Measurements from ENCODE around the gene SNX3. TPM values are rescaled to one million over a fixed set of nuclear protein-coding genes. Genes with fewer than 3 reads are reported as not detected.
"Not testable (repeated sequence)": the region's sequence is repeated elsewhere in the genome, so short reads cannot be mapped to it uniquely, and the experiment has no call there.

The SNX3 gene
- total and polyA plus RNA-seq, 2 experiments from 2014 or later = 291 to 359 TPM

DNA sequence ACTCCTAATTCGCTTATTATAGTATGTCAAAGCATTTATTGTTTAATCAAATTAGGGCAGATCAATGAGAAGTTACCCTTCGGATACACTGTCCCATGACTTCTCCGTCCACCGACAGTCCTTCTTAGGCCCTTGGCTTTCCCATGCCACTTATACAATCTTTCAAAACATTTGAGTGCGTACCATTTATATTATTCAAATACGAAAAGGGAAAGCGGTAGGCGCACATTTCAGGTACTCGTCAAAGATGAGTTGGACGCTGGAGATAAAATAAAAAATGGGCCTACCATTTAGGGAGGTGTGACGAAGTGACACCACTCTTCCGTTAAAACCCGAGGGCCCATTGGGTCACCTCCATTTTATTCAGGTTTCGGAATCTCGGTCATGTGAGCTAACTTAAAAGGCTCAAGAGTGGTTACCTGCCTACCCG, 33.5 kb upstream of the SNX3 start:
- peak overlapping the region; percentile 89 for H3K27ac ChIP-seq
- no peak for DNase-seq (ENCODE audit: low spot score)
- H3K4me3 ChIP-seq = peak overlapping the region; percentile 34
- 40% methylated on average over 16 of the region's 16 CpGs for WGBS (ENCODE audit: low lambda C conversion rate, missing lambda C conversion rate)
- peaks cover 21% of the 10 kb centered on the region for H3K79me2 ChIP-seq
- H4K20me1 ChIP-seq (ENCODE audit: insufficient read depth, poor library complexity, severe bottlenecking) = no peaks in the 10 kb centered on the region
- H3K36me3 ChIP-seq (replicated peaks; ENCODE audit: insufficient read depth, low read depth) = no peaks in the 10 kb centered on the region
- peak overlapping the region; percentile 90 for H2AFZ ChIP-seq
- H3K9me2 ChIP-seq (replicated peaks; ENCODE audit: insufficient read depth) = no peaks in the 10 kb centered on the region
- H3K4me2 ChIP-seq = peak overlapping the region; percentile 84
- TF ChIP-seq EZH2 (IDR thresholded peaks at IDR 0.05; ENCODE audit: borderline replicate concordance) (no peak), EZH2phosphoT487 (IDR thresholded peaks at IDR 0.05; ENCODE audit: low read depth, severe bottlenecking, unreplicated experiment) (no peak), CTCF (IDR thresholded peaks at IDR 0.05; ENCODE audit: poor library complexity) (no peak)
- H3K4me1 ChIP-seq (ENCODE audit: insufficient read depth) = peaks cover 5% of the 10 kb centered on the region
- H3K27me3 ChIP-seq = no peaks in the 10 kb centered on the region
- no peaks in the 10 kb centered on the region for H3K9me3 ChIP-seq (ENCODE audit: low read depth)

DNA sequence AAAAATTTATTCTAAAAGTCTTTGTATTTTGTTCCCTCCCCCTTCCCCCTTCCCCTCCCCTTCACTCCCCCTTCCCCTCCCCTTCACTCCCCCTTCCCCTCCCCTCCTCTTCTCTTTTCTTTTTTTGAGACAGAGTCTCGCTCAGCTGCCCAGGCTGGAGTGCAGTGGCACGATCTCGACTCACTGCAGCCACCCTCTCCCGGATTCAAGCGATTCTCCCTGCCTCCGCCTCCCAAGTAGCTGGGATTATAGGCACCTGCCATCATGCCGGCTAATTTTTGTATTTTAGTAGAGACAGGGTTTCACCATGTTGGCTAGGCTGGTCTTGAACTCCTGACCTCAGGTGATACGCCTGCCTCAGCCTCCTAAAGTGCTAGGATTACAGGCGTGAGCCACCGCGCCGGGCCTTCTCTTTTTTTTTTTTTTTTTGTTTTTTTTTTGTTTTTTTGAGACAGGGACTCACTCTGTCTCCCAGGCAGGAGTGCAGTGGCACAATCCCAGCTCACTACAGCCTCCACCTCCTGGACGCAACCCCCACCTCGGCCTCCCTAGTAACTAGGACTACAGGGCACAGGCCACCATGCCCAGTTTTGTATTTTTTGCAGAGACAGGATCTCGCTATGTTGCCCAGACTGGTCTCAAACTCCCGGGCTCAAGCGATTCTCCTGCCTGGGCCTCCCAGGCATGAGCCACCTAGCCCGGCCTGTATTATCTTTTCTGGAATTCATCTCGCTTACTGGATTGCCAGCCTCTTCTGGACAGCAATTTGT, 32.9 kb upstream of the SNX3 start:
- H3K4me3 ChIP-seq = peak overlapping the region; percentile 34
- H3K4me1 ChIP-seq (ENCODE audit: insufficient read depth) = peaks cover 5% of the 10 kb centered on the region
- no peaks in the 10 kb centered on the region for H4K20me1 ChIP-seq (ENCODE audit: insufficient read depth, poor library complexity, severe bottlenecking)
- peak overlapping the region; percentile 90 for H2AFZ ChIP-seq
- H3K9me3 ChIP-seq (ENCODE audit: low read depth) = no peaks in the 10 kb centered on the region
- 95% methylated on average over 19 of the region's 19 CpGs for WGBS (ENCODE audit: low lambda C conversion rate, missing lambda C conversion rate)
- H3K36me3 ChIP-seq (replicated peaks; ENCODE audit: insufficient read depth, low read depth) = no peaks in the 10 kb centered on the region
- no peaks in the 10 kb centered on the region for H3K9me2 ChIP-seq (replicated peaks; ENCODE audit: insufficient read depth)
- peak overlapping the region; percentile 89 for H3K27ac ChIP-seq
- H3K79me2 ChIP-seq = peaks cover 21% of the 10 kb centered on the region
- no peak for DNase-seq (ENCODE audit: low spot score)
- TF ChIP-seq EZH2phosphoT487 (IDR thresholded peaks at IDR 0.05; ENCODE audit: low read depth, severe bottlenecking, unreplicated experiment) = no peak
- no peak for TF ChIP-seq CTCF (IDR thresholded peaks at IDR 0.05; ENCODE audit: poor library complexity)
- no peak for TF ChIP-seq EZH2 (IDR thresholded peaks at IDR 0.05; ENCODE audit: borderline replicate concordance)
- H3K27me3 ChIP-seq = no peaks in the 10 kb centered on the region
- H3K4me2 ChIP-seq = peak overlapping the region; percentile 84

DNA sequence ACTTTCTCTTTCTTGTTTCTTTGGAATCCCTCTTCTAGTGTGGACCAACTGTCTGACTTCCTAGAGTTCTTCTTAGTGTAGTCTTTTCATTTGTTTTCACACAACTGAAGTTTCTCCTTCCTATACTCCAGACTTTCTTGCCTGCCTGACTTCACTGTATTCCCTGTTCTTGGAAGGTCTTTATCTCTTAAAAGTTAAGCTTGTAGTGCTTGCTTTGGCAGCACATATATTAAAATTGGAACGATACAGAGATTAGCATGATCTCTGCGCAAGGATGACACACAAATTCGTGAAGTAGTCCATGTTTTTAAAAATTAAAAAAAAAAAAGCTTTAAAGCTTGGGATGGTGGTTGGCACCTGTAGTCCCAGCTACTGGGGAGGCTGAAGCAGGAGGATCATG, 31.7 kb upstream of the SNX3 start:
- not testable (repeated sequence) for H3K9me3 ChIP-seq (ENCODE audit: low read depth); H3K4me1 ChIP-seq (ENCODE audit: insufficient read depth); H3K9me2 ChIP-seq (replicated peaks; ENCODE audit: insufficient read depth); H3K36me3 ChIP-seq (replicated peaks; ENCODE audit: insufficient read depth, low read depth); H2AFZ ChIP-seq; H3K27me3 ChIP-seq; H4K20me1 ChIP-seq (ENCODE audit: insufficient read depth, poor library complexity, severe bottlenecking); H3K4me2 ChIP-seq; H3K4me3 ChIP-seq; H3K27ac ChIP-seq; DNase-seq (ENCODE audit: low spot score)
- H3K79me2 ChIP-seq = peaks cover 21% of the 10 kb centered on the region
- WGBS (ENCODE audit: low lambda C conversion rate, missing lambda C conversion rate) = 91% methylated on average over 3 of the region's 3 CpGs

GRCh38 chr6:108291091-108291490, 30.3 kb upstream of the SNX3 start:
- Histone ChIP-seq H3K9me3 (ENCODE audit: low read depth) (no peaks in the 10 kb centered on the region), H3K4me2 (no peak overlapping the region), H2AFZ (no peak overlapping the region), H4K20me1 (ENCODE audit: insufficient read depth, poor library complexity, severe bottlenecking) (no peaks in the 10 kb centered on the region), H3K4me3 (no peak overlapping the region), H3K36me3 (replicated peaks; ENCODE audit: insufficient read depth, low read depth) (no peaks in the 10 kb centered on the region), H3K4me1 (ENCODE audit: insufficient read depth) (peaks cover 5% of the 10 kb centered on the region), H3K27me3 (no peaks in the 10 kb centered on the region), H3K9me2 (replicated peaks; ENCODE audit: insufficient read depth) (no peaks in the 10 kb centered on the region), H3K79me2 (peaks cover 7% of the 10 kb centered on the region), H3K27ac (no peak overlapping the region)
- DNase-seq (ENCODE audit: low spot score) = no peak
- TF ChIP-seq EZH2 (IDR thresholded peaks at IDR 0.05; ENCODE audit: borderline replicate concordance) (no peak), EZH2phosphoT487 (IDR thresholded peaks at IDR 0.05; ENCODE audit: low read depth, severe bottlenecking, unreplicated experiment) (no peak), CTCF (IDR thresholded peaks at IDR 0.05; ENCODE audit: poor library complexity) (no peak)
- 80% methylated on average over 4 of the region's 4 CpGs for WGBS (ENCODE audit: low lambda C conversion rate, missing lambda C conversion rate)
